Stimulated activated CD8-positive, alpha-beta memory T cell treated with anti-CD3 and anti-CD28 coated beads, Interleukin-2, amount 100 ng/mL, for 48 hours (primary cell): ENCODE results near the gene ATP12A.
"Not testable (repeated sequence)": the region's sequence is repeated elsewhere in the genome, so short reads cannot be mapped to it uniquely, and the experiment has no call there.

Experiments
- DNase-seq, 2 donors: peaks; one replicate each; pipeline ENCODE4 v3.0.0-alpha.2; 2020; ENCODE audit warnings: low read depth in 2 of 2

Gene ATP12A

GRCh38 chr13:24730873-24731567, 50.8 kb downstream of the ATP12A start:
- DNase-seq, result not testable (repeated sequence)

GRCh38 chr13:24734950-24735349, 54.7 kb downstream of the ATP12A start:
- no peak for DNase-seq

- DNase-seq, result no peak
Observed at GRCh38 chr13:24737042-24737441, 56.8 kb downstream of the ATP12A start.

- DNase-seq, result no peak
Observed at GRCh38 chr13:24738366-24738847, 58.2 kb downstream of the ATP12A start.

- DNase-seq, result no peak
Observed at GRCh38 chr13:24740014-24740890, 60.0 kb downstream of the ATP12A start.

- DNase-seq, result no peak
Observed at GRCh38 chr13:24741016-24741662, 60.9 kb downstream of the ATP12A start.

- no peak for DNase-seq
Observed at GRCh38 chr13:24741791-24742190, 61.6 kb downstream of the ATP12A start.

GRCh38 chr13:24742294-24742693, 62.1 kb downstream of the ATP12A start:
- DNase-seq, result no peak

GRCh38 chr13:24742977-24743376, 62.8 kb downstream of the ATP12A start:
- no peak for DNase-seq

GRCh38 chr13:24744247-24744646, 64.0 kb downstream of the ATP12A start:
- no peak for DNase-seq

- no peak for DNase-seq
Observed at GRCh38 chr13:24745516-24745860, 65.3 kb downstream of the ATP12A start.

- DNase-seq, result no peak
Observed at GRCh38 chr13:24745861-24746617, 65.8 kb downstream of the ATP12A start.

- DNase-seq, result no peak
Observed at GRCh38 chr13:24746618-24747247, 66.5 kb downstream of the ATP12A start.

- no peak for DNase-seq
Observed at GRCh38 chr13:24747248-24748060, 67.2 kb downstream of the ATP12A start.

- no peak for DNase-seq
Observed at GRCh38 chr13:24748061-24748400, 67.8 kb downstream of the ATP12A start.

- DNase-seq, result no peak
Observed at GRCh38 chr13:24759197-24759596, 79.0 kb downstream of the ATP12A start.
